HepG2 (cell line): ENCODE results near the gene LLGL2. TPM values are rescaled to one million over a fixed set of nuclear protein-coding genes. Genes with fewer than 3 reads are reported as not detected.

Experiments
- ATAC-seq: fragments of 200-7000 bp; cut with Tn5 transposase; 3 replicates; pipeline ENCODE4 v1.9.1; 2020; ENCODE audit warnings: mild to moderate bottlenecking, moderate library complexity
- BruUV-seq: library from RNA; stranded (reverse); fragments of 400-500 nt; replicated peaks from 2 replicates; lab custom pipeline; 2021; lab: Mats Ljungman, UMichigan
- CTCF ChIA-PET: fragments of 300-600 bp; formaldehyde crosslinking; extraction: SDS; loops from one replicate; lab custom pipeline; 2021; ENCODE audit warnings: low total read pairs, inconsistent platforms, low intra/inter-chr PET ratio; lab: Yijun Ruan, JAX
- POLR2A ChIA-PET: fragments of 350-600 bp; sonication (Branson Sonifier 250); formaldehyde crosslinking; loops from one replicate; lab custom pipeline; 2020; ENCODE audit warnings: antibody characterized with exemption, inconsistent platforms; lab: Yijun Ruan, JAX
- DNase-seq: peaks from one replicate; pipeline ENCODE4 v3.0.0-alpha.2; 2015; ENCODE audit warnings: low spot score
- FAIRE-seq: peaks from 3 replicates; lab custom pipeline; 2011; peaks lifted over from hg19 to GRCh38; lab: Jason Lieb, UNC
- H2AFZ ChIP-seq: one replicate; pipeline ENCODE4 v1.6.1; 2011; ENCODE audit warnings: low read length, inconsistent platforms
- H3K27ac ChIP-seq: fragments of 300-600 bp; 3 replicates; pipeline ENCODE4 v1.8.0; 2011; ENCODE audit warnings: mixed run types, mild to moderate bottlenecking, mixed read lengths, low read length, inconsistent platforms; ENCODE audit not compliant: insufficient read depth; ENCODE audit errors: extremely low read length
- H3K27me3 ChIP-seq, 2 experiments: fragments of 200-600 bp in 1 of 2; 2 replicates in 1 of 2; 3 replicates in 1 of 2; pipeline versions ENCODE4 v1.6.0 to v1.8.0; 2011; ENCODE audit warnings: low read length in 2 of 2, mild to moderate bottlenecking in 2 of 2, moderate library complexity in 2 of 2, inconsistent platforms in 1 of 2; ENCODE audit not compliant: insufficient read depth in 2 of 2, control insufficient read depth in 1 of 2
- H3K36me3 ChIP-seq, 2 experiments: fragments of 200-600 bp in 1 of 2; replicated peaks in 1 of 2; 2 replicates in 1 of 2; 3 replicates in 1 of 2; pipeline versions ENCODE4 v1.5.1 to v1.8.0; 2011; ENCODE audit warnings: low read length in 2 of 2, inconsistent platforms in 1 of 2; ENCODE audit not compliant: insufficient read depth in 2 of 2, control insufficient read depth in 1 of 2
- H3K4me1 ChIP-seq: 2 replicates; pipeline ENCODE4 v1.5.1; 2012; ENCODE audit warnings: low read length, inconsistent platforms; ENCODE audit not compliant: insufficient read depth
- H3K4me2 ChIP-seq: 2 replicates; pipeline ENCODE4 v1.6.0; 2011; ENCODE audit warnings: low read depth, low read length, inconsistent platforms
- H3K4me3 ChIP-seq, 3 experiments: fragments of 200-600 bp in 1 of 3; sonication (generic), shearing (Covaris generic) in 1 of 3; replicated peaks in 1 of 3; 2 replicates each; pipeline ENCODE4 v1.5.1; 2011 to 2016; ENCODE audit warnings: low read length in 3 of 3, inconsistent platforms in 2 of 3, low read depth in 2 of 3, mild to moderate bottlenecking in 2 of 3, control low read depth in 1 of 3, mixed read lengths in 1 of 3; ENCODE audit not compliant: insufficient read depth in 1 of 3
- H3K79me2 ChIP-seq: one replicate; pipeline ENCODE4 v1.6.1; 2011; ENCODE audit warnings: low read length, inconsistent platforms; ENCODE audit not compliant: insufficient read depth
- H3K9ac ChIP-seq: 2 replicates; pipeline ENCODE4 v1.6.0; 2011; ENCODE audit warnings: mild to moderate bottlenecking, low read depth, low read length, inconsistent platforms; ENCODE audit not compliant: insufficient read depth
- H3K9me3 ChIP-seq: 2 replicates; pipeline ENCODE4 v1.5.1; 2012; ENCODE audit warnings: mild to moderate bottlenecking, low read length
- H4K20me1 ChIP-seq: 2 replicates; pipeline ENCODE4 v1.6.0; 2011; ENCODE audit warnings: inconsistent platforms, mild to moderate bottlenecking, low read length, moderate library complexity; ENCODE audit not compliant: insufficient read depth
- CBX1 ChIP-seq: IDR thresholded peaks from one replicate; pipeline ENCODE4 v1.6.1; 2016; ENCODE audit warnings: antibody characterized with exemption, low read depth
- CBX2 ChIP-seq, 2 experiments: fragments of 200-600 bp in 1 of 2; sonication (generic); formaldehyde crosslinking in 1 of 2; IDR thresholded peaks; 2 replicates each; pipeline versions ENCODE4 v1.7.0 to v1.8.1; 2018 to 2022; ENCODE audit warnings: low read depth in 2 of 2, low read length in 1 of 2, mild to moderate bottlenecking in 1 of 2, missing genetic modification reagents in 1 of 2
- ELF3 ChIP-seq: IDR thresholded peaks from 2 replicates; pipeline ENCODE4 v1.6.1; 2016; ENCODE audit warnings: missing genetic modification reagents, missing compliant biosample characterization
- KDM5A ChIP-seq: fragments of 200-600 bp; sonication (generic); IDR thresholded peaks from 2 replicates; pipeline ENCODE4 v1.7.0; 2018; ENCODE audit warnings: antibody characterized with exemption, mild to moderate bottlenecking, low read length, borderline replicate concordance
- MIER2 ChIP-seq: IDR thresholded peaks from 2 replicates; pipeline ENCODE4 v1.6.1; 2016; ENCODE audit warnings: missing biosample characterization, missing genetic modification reagents
- NCOA1 ChIP-seq: sonication (generic); formaldehyde crosslinking; IDR thresholded peaks from 2 replicates; pipeline ENCODE4 v1.9.0; 2021; ENCODE audit warnings: missing genetic modification reagents
- NCOR1 ChIP-seq: fragments of 200-600 bp; sonication (generic); IDR thresholded peaks from 2 replicates; pipeline ENCODE4 v1.7.0; 2017; ENCODE audit warnings: antibody characterized with exemption, low read length, borderline replicate concordance
- NR2F1 ChIP-seq, 2 experiments: fragments of 450-650 bp in 1 of 2; formaldehyde crosslinking in 1 of 2; IDR thresholded peaks; 2 replicates each; pipeline versions ENCODE4 v1.5.0 to v1.6.1; 2016 to 2020; ENCODE audit warnings: mild to moderate bottlenecking in 1 of 2, missing compliant biosample characterization in 1 of 2, missing genetic modification reagents in 1 of 2, moderate library complexity in 1 of 2
- PRPF4 ChIP-seq: fragments of 200-400 bp; formaldehyde crosslinking; IDR thresholded peaks from 2 replicates; pipeline ENCODE4 v1.6.1; 2016; ENCODE audit warnings: low read length, low read depth; ENCODE audit not compliant: poor library complexity, severe bottlenecking
- RBM22 ChIP-seq: fragments of 200-400 bp; formaldehyde crosslinking; optimal IDR thresholded peaks from 2 replicates; pipeline ENCODE3; 2017; ENCODE audit warnings: mild to moderate bottlenecking, low read length, moderate library complexity
- RNF2 ChIP-seq: fragments of 450-650 bp; conservative IDR thresholded peaks from 2 replicates; pipeline ENCODE4 v1.6.1; 2016; ENCODE audit warnings: low read depth
- SMAD9 ChIP-seq: sonication (generic); formaldehyde crosslinking; IDR thresholded peaks from 2 replicates; pipeline ENCODE4 v1.5.1; 2020; ENCODE audit warnings: mild to moderate bottlenecking, missing genetic modification reagents
- SRSF4 ChIP-seq: fragments of 200-400 bp; formaldehyde crosslinking; IDR thresholded peaks from one replicate; pipeline ENCODE4 v1.6.1; 2018; ENCODE audit warnings: mild to moderate bottlenecking, low read depth, low read length, moderate library complexity; ENCODE audit not compliant: poor library complexity, severe bottlenecking
- STAT5B ChIP-seq: sonication (generic); formaldehyde crosslinking; IDR thresholded peaks from 2 replicates; pipeline ENCODE4 v1.4.0; 2020; ENCODE audit warnings: missing genetic modification reagents
- TERF1 ChIP-seq: sonication (generic); formaldehyde crosslinking; IDR thresholded peaks from 2 replicates; pipeline ENCODE4 v1.8.0; 2022; ENCODE audit warnings: mild to moderate bottlenecking, missing genetic modification reagents, moderate library complexity
- THAP7 ChIP-seq: sonication (generic); formaldehyde crosslinking; IDR thresholded peaks from 2 replicates; pipeline ENCODE4 v1.8.1; 2023; ENCODE audit warnings: mild to moderate bottlenecking, missing genetic modification reagents
- XBP1 ChIP-seq: sonication (generic); formaldehyde crosslinking; IDR thresholded peaks from 2 replicates; pipeline ENCODE4 v1.5.0; 2020; ENCODE audit warnings: missing genetic modification reagents
- ZBTB20 ChIP-seq: sonication (generic); formaldehyde crosslinking; IDR thresholded peaks from 2 replicates; pipeline ENCODE4 v1.8.1; 2023; ENCODE audit warnings: missing genetic modification reagents, low read depth, mild to moderate bottlenecking, borderline replicate concordance
- ZBTB7B ChIP-seq: sonication (generic); formaldehyde crosslinking; IDR thresholded peaks from 2 replicates; pipeline ENCODE4 v1.4.0; 2020; ENCODE audit warnings: missing genetic modification reagents
- WGBS: methylation state at CpG from one replicate; pipeline ENCODE4 v1.1.6; 2017; ENCODE audit warnings: low lambda C conversion rate; 5-methylcytosine and 5-hydroxymethylcytosine counted together
- in situ Hi-C: cut with HindIII; loops from 2 replicates; pipeline ENCODE4 v1.10.0; 2017; ENCODE audit warnings: low pct_unique_long_range_greater_than_20kb; ENCODE audit not compliant: extremely low pct_ligation_motif_present
- intact Hi-C: fragments of 100-400 bp; cut with micrococcal nuclease; formaldehyde crosslinking; loops from one replicate; pipeline ENCODE4 v1.10.0; 2022; ENCODE audit not compliant: unreplicated experiment
- polyA plus RNA-seq, 8 experiments: library from polyadenylated mRNA; depleted of rRNA in 3 of 8; stranded (reverse) in 7 of 8; unstranded in 1 of 8; fragments of >200 nt; fragmentation: Illumina TruSeq in 4 of 8; extraction: Trizol in 4 of 8; gene quantifications; 2 replicates each; pipeline versions ENCODE4 v1.2.1 to v1.2.3, GENCODE V29; 2011 to 2016; ENCODE audit warnings: low read depth in 4 of 8, missing spikeins in 1 of 8, mixed read lengths in 1 of 8; ENCODE audit not compliant: insufficient read depth in 1 of 8
- total RNA-seq, 5 experiments: library from RNA; depleted of rRNA; stranded (reverse); fragments of >200 nt; fragmentation: Illumina TruSeq; extraction: Trizol; gene quantifications; 2 replicates each; pipeline ENCODE4 v1.2.3, GENCODE V29; 2016; ENCODE audit warnings: low read depth in 1 of 5
- TF ChIP-seq, protein P1 (sequence below), 2 experiments: sonication (generic) in 1 of 2; formaldehyde crosslinking in 1 of 2; IDR thresholded peaks; 2 replicates each; pipeline versions ENCODE4 v1.4.0 to v1.6.1; 2018 to 2020; ENCODE audit warnings: missing genetic modification reagents in 2 of 2, borderline replicate concordance in 1 of 2, low read depth in 1 of 2, mild to moderate bottlenecking in 1 of 2, missing biosample characterization in 1 of 2

The LLGL2 gene
- total and polyA plus RNA-seq, 2 of the 13 experiments (the other 11 are each of a cell fraction or from before 2014, with no cell fraction given): 83.0 to 86.7 TPM

- no peak overlapping the region for H2AFZ ChIP-seq
- intact Hi-C loops: loop anchor here (5.0 kb wide), 1 partner anchor 60 kb away; no protein-coding TSS in a partner anchor
- H3K4me1 ChIP-seq: no peaks in the 10 kb centered on the region
- no peak for FAIRE-seq
- no peak overlapping the region for H3K27ac ChIP-seq
- ChIA-PET CTCF (interaction anchor here (1.0 kb wide), 2 partner anchors 60 to 61 kb away, joined by 3 to 4 read pairs; no protein-coding TSS in a partner anchor), POLR2A (no interaction called here)
- no TSS peak for BruUV-seq
- no peaks in the 10 kb centered on the region for H3K79me2 ChIP-seq
- ATAC-seq: no peak
- H4K20me1 ChIP-seq: peaks cover 7% of the 10 kb centered on the region; the same call in 1 of the 2 replicates
- no peak for TF ChIP-seq MIER2 (CRISPR knock-in tag)
- TF ChIP-seq, protein P1, sequence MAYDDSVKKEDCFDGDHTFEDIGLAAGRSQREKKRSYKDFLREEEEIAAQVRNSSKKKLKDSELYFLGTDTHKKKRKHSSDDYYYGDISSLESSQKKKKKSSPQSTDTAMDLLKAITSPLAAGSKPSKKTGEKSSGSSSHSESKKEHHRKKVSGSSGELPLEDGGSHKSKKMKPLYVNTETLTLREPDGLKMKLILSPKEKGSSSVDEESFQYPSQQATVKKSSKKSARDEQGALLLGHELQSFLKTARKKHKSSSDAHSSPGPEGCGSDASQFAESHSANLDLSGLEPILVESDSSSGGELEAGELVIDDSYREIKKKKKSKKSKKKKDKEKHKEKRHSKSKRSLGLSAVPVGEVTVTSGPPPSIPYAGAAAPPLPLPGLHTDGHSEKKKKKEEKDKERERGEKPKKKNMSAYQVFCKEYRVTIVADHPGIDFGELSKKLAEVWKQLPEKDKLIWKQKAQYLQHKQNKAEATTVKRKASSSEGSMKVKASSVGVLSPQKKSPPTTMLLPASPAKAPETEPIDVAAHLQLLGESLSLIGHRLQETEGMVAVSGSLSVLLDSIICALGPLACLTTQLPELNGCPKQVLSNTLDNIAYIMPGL (CRISPR knock-in tag; IDR thresholded peaks at IDR 0.05; ENCODE audit: borderline replicate concordance in 1 of 2, low read depth in 1 of 2): no peak
- TF ChIP-seq PRPF4: no peak
- no peak for TF ChIP-seq XBP1 (CRISPR knock-in tag)
- no peak for TF ChIP-seq CBX2 (IDR thresholded peaks at IDR 0.05; ENCODE audit: low read depth, low read length)
- TF ChIP-seq CBX2 (CRISPR knock-in tag; IDR thresholded peaks at IDR 0.05; ENCODE audit: low read depth): no peak
- TF ChIP-seq THAP7 (CRISPR knock-in tag): no peak
- no peak for TF ChIP-seq ZBTB20 (CRISPR knock-in tag)
- no peak for TF ChIP-seq STAT5B (CRISPR knock-in tag)
- TF ChIP-seq ELF3 (CRISPR knock-in tag): no peak
- TF ChIP-seq NCOA1 (CRISPR knock-in tag): no peak
- no peak for TF ChIP-seq RNF2
- no peak for TF ChIP-seq NR2F1 (CRISPR knock-in tag; IDR thresholded peaks at IDR 0.05)
- no peak for TF ChIP-seq CBX1
- TF ChIP-seq KDM5A: no peak
- TF ChIP-seq SRSF4: no peak
- TF ChIP-seq ZBTB7B (CRISPR knock-in tag): no peak
- TF ChIP-seq RBM22: no peak
- TF ChIP-seq TERF1 (CRISPR knock-in tag): no peak
- TF ChIP-seq NCOR1: no peak
- no peak for TF ChIP-seq SMAD9 (CRISPR knock-in tag)
- H3K4me3 ChIP-seq: no peak overlapping the region
- no peaks in the 10 kb centered on the region for H3K9me3 ChIP-seq
- WGBS: 90% methylated on average over 5 of the region's 5 CpGs
- no peak overlapping the region for H3K4me2 ChIP-seq
- no peaks in the 10 kb centered on the region for H3K27me3 ChIP-seq
- H3K9ac ChIP-seq: no peak overlapping the region
- H3K36me3 ChIP-seq: peaks cover 23 to 29% of the 10 kb centered on the region in 2 experiments
- no peak for DNase-seq
- in situ Hi-C loops: loop anchor here (5.0 kb wide), 1 partner anchor 55 kb away; no protein-coding TSS in a partner anchor
These were observed 38.5 kb upstream of the LLGL2 start for GRCh38 chr17:75486951-75487350.
